Measurements from ENCODE around the gene AK2. TPM values are rescaled to one million over a fixed set of nuclear protein-coding genes. Genes with fewer than 3 reads are reported as not detected.

The AK2 gene
- total RNA-seq, 1 experiment from 2014 or later = 159 TPM

DNA sequence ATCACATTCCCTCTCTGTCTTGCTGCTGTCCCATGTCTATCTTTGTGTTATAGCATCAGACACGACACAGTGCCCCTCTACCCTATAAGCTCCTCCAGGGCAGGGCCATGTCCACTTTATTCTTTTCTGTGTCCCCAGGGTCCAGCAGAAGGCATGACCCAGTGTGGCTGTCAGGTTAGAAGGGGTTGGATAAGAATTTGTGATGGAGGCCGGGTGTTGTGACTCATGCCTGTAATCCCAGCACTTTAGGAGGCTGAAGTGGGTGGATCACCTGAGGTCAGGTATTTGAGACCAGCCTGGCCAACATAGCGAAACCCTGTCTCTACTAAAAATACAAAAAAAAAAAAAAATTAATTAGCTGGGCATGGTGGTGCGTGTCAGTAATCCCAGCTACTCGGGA, 45.8 kb downstream of the AK2 start:
- no peaks in the 10 kb centered on the region for H4K20me1 ChIP-seq (ENCODE audit: control insufficient read depth, insufficient read depth, insufficient read length)
- no peak overlapping the region for H2BK20ac ChIP-seq (ENCODE audit: low read depth, low read length, poor library complexity, severe bottlenecking)
- no peak overlapping the region for H3K4me2 ChIP-seq (ENCODE audit: insufficient read depth, insufficient read length, low read length)
- no peak overlapping the region for H4K8ac ChIP-seq (replicated peaks; ENCODE audit: insufficient read length, low read depth, low read length)
- no peaks in the 10 kb centered on the region for H3K79me2 ChIP-seq (ENCODE audit: insufficient read depth, low read length)
- H3T11ph ChIP-seq (ENCODE audit: low read length) = no peak overlapping the region
- H3K23me2 ChIP-seq (ENCODE audit: insufficient read length, low read depth, low read length, poor library complexity, severe bottlenecking) = no peaks in the 10 kb centered on the region
- peaks cover 2% of the 10 kb centered on the region; the same call in 1 of the 2 replicates for H3K27me3 Mint-ChIP-seq (ENCODE audit: low read depth)
- H3K56ac ChIP-seq (ENCODE audit: insufficient read length, low read depth, low read length) = no peak overlapping the region
- H3K4ac ChIP-seq (ENCODE audit: low read depth, low read length) = no peak overlapping the region
- H3K36me3 Mint-ChIP-seq (ENCODE audit: insufficient read depth in 1 of 3, low read depth in 3 of 3) = no peaks in the 10 kb centered on the region
- no peak overlapping the region for H2AK5ac ChIP-seq (ENCODE audit: insufficient read length, low read length)
- no peak overlapping the region for H3K4me3 Mint-ChIP-seq
- no peak overlapping the region for H3K18ac ChIP-seq (ENCODE audit: insufficient read length, low read depth, low read length)
- H3K27me3 ChIP-seq (ENCODE audit: insufficient read depth, low read length) = no peaks in the 10 kb centered on the region
- H3K9me3 ChIP-seq (ENCODE audit: control insufficient read depth, low read depth, low read length) = no peaks in the 10 kb centered on the region
- WGBS (ENCODE audit: extremely low coverage, insufficient read length, low lambda C conversion rate) = no CpG with 5 or more reads among the region's 5 CpGs
- H2BK15ac ChIP-seq (ENCODE audit: low read depth, low read length) = no peak overlapping the region
- no peak overlapping the region for H3K14ac ChIP-seq (ENCODE audit: insufficient read depth, low read length)
- H2BK5ac ChIP-seq (ENCODE audit: insufficient read length, low read length) = no peak overlapping the region
- H3K79me1 ChIP-seq (ENCODE audit: insufficient read depth, low read depth, low read length, poor library complexity, severe bottlenecking) = no peaks in the 10 kb centered on the region
- no peak for DNase-seq
- no peak overlapping the region for H3K23ac ChIP-seq (ENCODE audit: insufficient read length, low read depth, low read length)
- no peak overlapping the region for H3K27ac Mint-ChIP-seq
- H2BK12ac ChIP-seq (ENCODE audit: insufficient read length, low read depth, low read length) = no peak overlapping the region
- no peak overlapping the region for H4K91ac ChIP-seq (ENCODE audit: insufficient read length, low read depth, low read length)
- no peaks in the 10 kb centered on the region for H3K9me3 Mint-ChIP-seq
- no peak overlapping the region for H2BK120ac ChIP-seq (ENCODE audit: low read depth, low read length, poor library complexity, severe bottlenecking)
- H3K9ac ChIP-seq (ENCODE audit: extremely low read depth, insufficient read length, low read length) = no peak overlapping the region
- peaks cover 6% of the 10 kb centered on the region; the same call in 1 of the 2 replicates for H3K4me1 ChIP-seq (ENCODE audit: insufficient read depth, low read length)
- H4K5ac ChIP-seq (ENCODE audit: insufficient read length, low read depth, low read length) = no peak overlapping the region
- TF ChIP-seq, protein P1, sequence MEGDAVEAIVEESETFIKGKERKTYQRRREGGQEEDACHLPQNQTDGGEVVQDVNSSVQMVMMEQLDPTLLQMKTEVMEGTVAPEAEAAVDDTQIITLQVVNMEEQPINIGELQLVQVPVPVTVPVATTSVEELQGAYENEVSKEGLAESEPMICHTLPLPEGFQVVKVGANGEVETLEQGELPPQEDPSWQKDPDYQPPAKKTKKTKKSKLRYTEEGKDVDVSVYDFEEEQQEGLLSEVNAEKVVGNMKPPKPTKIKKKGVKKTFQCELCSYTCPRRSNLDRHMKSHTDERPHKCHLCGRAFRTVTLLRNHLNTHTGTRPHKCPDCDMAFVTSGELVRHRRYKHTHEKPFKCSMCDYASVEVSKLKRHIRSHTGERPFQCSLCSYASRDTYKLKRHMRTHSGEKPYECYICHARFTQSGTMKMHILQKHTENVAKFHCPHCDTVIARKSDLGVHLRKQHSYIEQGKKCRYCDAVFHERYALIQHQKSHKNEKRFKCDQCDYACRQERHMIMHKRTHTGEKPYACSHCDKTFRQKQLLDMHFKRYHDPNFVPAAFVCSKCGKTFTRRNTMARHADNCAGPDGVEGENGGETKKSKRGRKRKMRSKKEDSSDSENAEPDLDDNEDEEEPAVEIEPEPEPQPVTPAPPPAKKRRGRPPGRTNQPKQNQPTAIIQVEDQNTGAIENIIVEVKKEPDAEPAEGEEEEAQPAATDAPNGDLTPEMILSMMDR (conservative IDR thresholded peaks at IDR 0.05) = no peak
- H2AFZ ChIP-seq (ENCODE audit: low read length) = no peak overlapping the region
- H3K27ac ChIP-seq (ENCODE audit: insufficient read length, low read depth, low read length) = no peak overlapping the region
- H3K4me1 Mint-ChIP-seq = peaks cover 25 to 28% of the 10 kb centered on the region in 2 experiments
